BE2C (cell line): Measurements from ENCODE around the gene IWS1.

Experiments used
- DNase-seq: peaks from one replicate; pipeline ENCODE4 v3.0.0-alpha.2; 2020
- H3K27me3 ChIP-seq: fragments of 250-450 bp; sonication (Bioruptor Pico); 2 replicates; pipeline ENCODE4 v1.5.1; 2020; ENCODE audit warnings: mild to moderate bottlenecking
- H3K36me3 ChIP-seq: fragments of 250-450 bp; sonication (Bioruptor Pico); 2 replicates; pipeline ENCODE4 v1.5.1; 2020; ENCODE audit warnings: mild to moderate bottlenecking
- H3K4me1 ChIP-seq: fragments of 250-450 bp; sonication (Bioruptor Pico); 2 replicates; pipeline ENCODE4 v1.5.1; 2020
- H3K4me3 ChIP-seq: 2 replicates; pipeline ENCODE4 v1.5.1; 2011; ENCODE audit warnings: low read depth, low read length
- H3K9me3 ChIP-seq: fragments of 250-450 bp; sonication (Bioruptor Pico); 2 replicates; pipeline ENCODE4 v1.5.1; 2020
- CTCF ChIP-seq: IDR thresholded peaks from 2 replicates; pipeline ENCODE4 v1.5.1; 2012; ENCODE audit warnings: mild to moderate bottlenecking, low read depth, low read length

The IWS1 gene

DNA sequence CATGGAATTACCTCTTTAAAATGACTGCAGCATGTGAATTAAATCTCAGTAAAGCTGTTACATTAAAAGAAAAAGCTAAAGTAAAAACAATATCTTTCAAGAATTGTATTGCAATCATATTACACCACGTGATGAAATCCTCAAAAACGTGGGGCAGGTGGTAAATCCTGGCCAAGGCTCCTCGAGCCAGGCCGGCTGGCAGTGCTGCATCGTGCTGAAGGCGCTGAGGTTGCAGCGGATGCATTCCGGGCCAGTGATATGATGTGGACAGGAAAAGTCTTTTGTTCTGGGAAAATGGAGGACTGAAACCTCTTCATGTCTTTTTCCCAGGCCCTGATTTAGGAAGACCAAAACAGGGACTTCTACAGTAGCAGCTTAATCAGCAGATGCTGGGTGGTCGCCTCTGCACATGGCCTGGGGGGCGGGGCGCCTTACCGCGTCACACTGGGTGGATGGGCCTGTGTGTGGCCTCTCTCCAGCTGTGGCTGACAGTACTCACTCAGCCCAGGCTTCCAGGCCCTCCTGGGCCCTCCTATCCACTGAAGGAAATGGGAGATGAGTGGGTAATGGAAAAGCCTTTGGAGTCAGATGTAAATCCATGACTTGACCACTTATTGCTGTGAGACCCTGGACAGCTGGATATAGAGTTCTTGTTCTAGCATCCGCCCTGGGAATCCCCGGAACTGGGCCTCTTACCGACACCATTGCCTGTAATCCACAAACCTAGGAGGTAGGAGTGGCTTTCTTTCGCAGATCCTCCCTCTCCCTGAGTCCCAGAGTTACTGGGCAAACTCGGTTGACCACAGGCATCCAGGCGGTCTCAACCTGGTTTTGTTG lies 62.9 kb downstream of the IWS1 start:
- no peaks in the 10 kb centered on the region for H3K36me3 ChIP-seq
- no peaks in the 10 kb centered on the region for H3K9me3 ChIP-seq
- TF ChIP-seq CTCF, result no peak
- H3K4me3 ChIP-seq, result no peak overlapping the region
- DNase-seq, result peak; percentile 51
- no peaks in the 10 kb centered on the region for H3K27me3 ChIP-seq
- H3K4me1 ChIP-seq, result no peaks in the 10 kb centered on the region

DNA sequence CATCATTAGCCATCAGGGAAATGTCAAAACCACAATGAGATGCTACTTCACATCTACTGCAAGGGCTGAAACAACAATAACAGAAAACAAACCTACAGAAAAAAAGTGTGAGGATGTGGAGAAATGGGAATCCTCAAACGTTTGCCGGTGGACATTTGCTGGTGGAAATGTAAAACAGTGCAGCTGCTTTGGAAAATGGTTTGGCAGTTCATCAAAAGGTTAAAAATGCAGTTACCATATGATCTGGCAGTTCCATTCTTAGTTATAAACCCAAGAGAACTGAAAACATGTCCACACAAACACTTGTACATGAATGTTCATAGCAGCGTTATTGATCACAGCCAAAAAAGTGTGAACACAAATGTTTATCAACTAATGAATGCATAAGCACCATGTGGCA lies 63.8 kb downstream of the IWS1 start:
- no peak for DNase-seq
- H3K27me3 ChIP-seq, result no peaks in the 10 kb centered on the region
- no peaks in the 10 kb centered on the region for H3K9me3 ChIP-seq
- TF ChIP-seq CTCF, result no peak
- no peaks in the 10 kb centered on the region for H3K4me1 ChIP-seq
- no peaks in the 10 kb centered on the region for H3K36me3 ChIP-seq
- no peak overlapping the region for H3K4me3 ChIP-seq

GRCh38 chr2:127456960-127457359 lies 69.3 kb downstream of the IWS1 start:
- no peak for DNase-seq
- no peak for TF ChIP-seq CTCF
- no peak overlapping the region for H3K4me3 ChIP-seq

DNA sequence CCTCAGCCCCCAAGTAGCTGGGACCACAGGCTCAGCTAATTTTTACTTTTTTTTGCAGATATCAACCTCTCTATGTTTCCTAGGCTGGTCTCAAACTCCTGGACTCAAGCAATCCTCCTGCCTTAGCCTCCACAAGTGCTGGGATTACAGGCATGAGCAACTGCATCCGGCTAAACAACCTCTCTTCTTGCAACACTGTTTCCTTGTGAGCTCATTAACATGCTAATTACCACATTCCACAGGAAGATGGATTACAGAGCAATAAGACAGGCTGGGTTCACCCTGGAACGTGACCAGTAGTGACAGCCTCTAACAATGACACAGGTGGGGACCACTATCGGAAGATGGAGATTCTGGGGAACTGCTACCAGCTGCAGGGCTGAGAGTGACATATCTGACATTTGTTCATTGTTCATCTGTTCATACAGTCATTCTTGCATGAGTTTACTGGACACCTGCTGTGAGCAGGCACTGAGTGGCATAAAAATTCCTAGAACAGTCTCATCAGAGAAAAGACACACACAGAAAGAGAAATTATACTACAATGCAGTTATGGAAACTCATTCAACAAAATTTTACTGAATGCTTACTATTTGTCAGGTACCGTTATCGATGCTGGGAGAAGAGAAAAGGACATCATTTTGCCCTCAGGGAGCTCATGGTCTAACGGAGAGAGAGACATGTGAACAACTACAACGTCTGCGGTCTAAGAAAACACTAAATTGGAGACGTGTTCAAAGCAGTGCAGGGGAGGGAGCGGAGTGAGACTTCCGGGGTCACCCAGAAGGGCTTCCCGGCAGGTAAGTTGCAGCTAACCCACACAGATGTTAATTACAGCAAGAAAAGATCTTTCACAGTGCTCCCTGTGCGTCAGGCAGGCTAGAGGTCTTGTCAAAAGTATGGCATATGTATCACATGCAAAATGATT lies 70.5 kb downstream of the IWS1 start:
- Histone ChIP-seq H3K27me3 (no peaks in the 10 kb centered on the region), H3K36me3 (no peaks in the 10 kb centered on the region), H3K4me1 (no peaks in the 10 kb centered on the region), H3K9me3 (no peaks in the 10 kb centered on the region), H3K4me3 (no peak overlapping the region)
- TF ChIP-seq CTCF, result no peak
- no peak for DNase-seq

More at GRCh38 chr2:127456960-127457359, 69.3 kb downstream of the IWS1 start:
- H3K27me3 ChIP-seq, result no peaks in the 10 kb centered on the region
- no peaks in the 10 kb centered on the region for H3K4me1 ChIP-seq
- H3K9me3 ChIP-seq, result no peaks in the 10 kb centered on the region
- no peaks in the 10 kb centered on the region for H3K36me3 ChIP-seq

- H3K27me3 ChIP-seq, result no peaks in the 10 kb centered on the region
- no peak for DNase-seq
- H3K4me3 ChIP-seq, result no peak overlapping the region
- no peak for TF ChIP-seq CTCF
- H3K9me3 ChIP-seq, result no peaks in the 10 kb centered on the region
- no peaks in the 10 kb centered on the region for H3K4me1 ChIP-seq
- H3K36me3 ChIP-seq, result no peaks in the 10 kb centered on the region
Observed at GRCh38 chr2:127454595-127455565, 71.4 kb downstream of the IWS1 start.
